PFSK-1 (cell line): Measurements from ENCODE around the gene CUL4A.

Experiments used
- FOXP2 ChIP-seq: optimal IDR thresholded peaks from 2 replicates; pipeline ENCODE3; 2011; ENCODE audit warnings: borderline replicate concordance, control low read depth, inconsistent platforms; ENCODE audit not compliant: insufficient read depth; ENCODE audit errors: extremely low read length, extremely low read depth
- POLR2AphosphoS5 ChIP-seq: IDR thresholded peaks from 2 replicates; pipeline ENCODE4 v1.6.1; 2012; ENCODE audit warnings: low read depth, mild to moderate bottlenecking, control low read depth, low read length, moderate library complexity
- SIN3A ChIP-seq: IDR thresholded peaks from 2 replicates; pipeline ENCODE4 v1.6.1; 2012; ENCODE audit warnings: mild to moderate bottlenecking, low read length, moderate library complexity, borderline replicate concordance; ENCODE audit not compliant: insufficient read depth
- TAF1 ChIP-seq: IDR thresholded peaks from 2 replicates; pipeline ENCODE4 v1.6.1; 2012; ENCODE audit warnings: low read length, control low read depth, borderline replicate concordance; ENCODE audit not compliant: insufficient read depth
- TF ChIP-seq, protein P1 (sequence below), 2 experiments: IDR thresholded peaks; 2 replicates each; pipeline versions ENCODE4 v1.6.1 to v1.8.0; 2011 to 2012; ENCODE audit warnings: low read depth in 2 of 2, low read length in 2 of 2, control low read depth in 1 of 2, inconsistent platforms in 1 of 2, mild to moderate bottlenecking in 1 of 2, moderate library complexity in 1 of 2; ENCODE audit not compliant: insufficient read depth in 1 of 2

CUL4A gene

DNA sequence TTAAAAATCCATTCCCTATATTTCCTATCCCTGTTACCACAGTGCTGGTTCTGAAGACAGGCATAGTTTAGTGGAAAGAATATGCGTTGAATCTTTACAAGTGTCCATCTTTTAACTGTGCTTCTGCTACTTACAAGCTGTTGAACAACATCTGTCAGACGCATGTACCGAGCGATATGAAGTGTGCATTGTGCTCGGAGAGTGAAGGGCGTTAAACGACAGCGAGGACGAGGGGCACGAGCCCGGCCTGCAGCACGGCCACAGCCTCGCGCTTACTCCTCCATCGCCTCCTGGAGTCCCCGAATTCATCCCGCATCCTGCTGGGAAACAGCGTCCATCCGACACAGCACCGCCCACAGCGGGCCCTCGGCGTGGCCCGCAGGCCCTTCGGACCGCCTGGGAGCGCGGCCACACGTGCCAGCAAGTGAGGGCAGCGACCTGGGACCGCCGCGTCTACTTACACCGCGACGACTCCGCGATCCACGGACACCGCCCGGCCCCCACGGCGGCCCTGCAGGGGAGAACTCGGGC is 1.5 kb upstream of the CUL4A start:
- TF ChIP-seq POLR2AphosphoS5: no peak
- no peak for TF ChIP-seq TAF1
- TF ChIP-seq, protein P1, sequence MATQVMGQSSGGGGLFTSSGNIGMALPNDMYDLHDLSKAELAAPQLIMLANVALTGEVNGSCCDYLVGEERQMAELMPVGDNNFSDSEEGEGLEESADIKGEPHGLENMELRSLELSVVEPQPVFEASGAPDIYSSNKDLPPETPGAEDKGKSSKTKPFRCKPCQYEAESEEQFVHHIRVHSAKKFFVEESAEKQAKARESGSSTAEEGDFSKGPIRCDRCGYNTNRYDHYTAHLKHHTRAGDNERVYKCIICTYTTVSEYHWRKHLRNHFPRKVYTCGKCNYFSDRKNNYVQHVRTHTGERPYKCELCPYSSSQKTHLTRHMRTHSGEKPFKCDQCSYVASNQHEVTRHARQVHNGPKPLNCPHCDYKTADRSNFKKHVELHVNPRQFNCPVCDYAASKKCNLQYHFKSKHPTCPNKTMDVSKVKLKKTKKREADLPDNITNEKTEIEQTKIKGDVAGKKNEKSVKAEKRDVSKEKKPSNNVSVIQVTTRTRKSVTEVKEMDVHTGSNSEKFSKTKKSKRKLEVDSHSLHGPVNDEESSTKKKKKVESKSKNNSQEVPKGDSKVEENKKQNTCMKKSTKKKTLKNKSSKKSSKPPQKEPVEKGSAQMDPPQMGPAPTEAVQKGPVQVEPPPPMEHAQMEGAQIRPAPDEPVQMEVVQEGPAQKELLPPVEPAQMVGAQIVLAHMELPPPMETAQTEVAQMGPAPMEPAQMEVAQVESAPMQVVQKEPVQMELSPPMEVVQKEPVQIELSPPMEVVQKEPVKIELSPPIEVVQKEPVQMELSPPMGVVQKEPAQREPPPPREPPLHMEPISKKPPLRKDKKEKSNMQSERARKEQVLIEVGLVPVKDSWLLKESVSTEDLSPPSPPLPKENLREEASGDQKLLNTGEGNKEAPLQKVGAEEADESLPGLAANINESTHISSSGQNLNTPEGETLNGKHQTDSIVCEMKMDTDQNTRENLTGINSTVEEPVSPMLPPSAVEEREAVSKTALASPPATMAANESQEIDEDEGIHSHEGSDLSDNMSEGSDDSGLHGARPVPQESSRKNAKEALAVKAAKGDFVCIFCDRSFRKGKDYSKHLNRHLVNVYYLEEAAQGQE (IDR thresholded peaks at IDR 0.05; ENCODE audit: insufficient read depth in 1 of 2, low read depth in 2 of 2, low read length in 2 of 2): no peak
- no peak for TF ChIP-seq FOXP2
- no peak for TF ChIP-seq SIN3A

DNA sequence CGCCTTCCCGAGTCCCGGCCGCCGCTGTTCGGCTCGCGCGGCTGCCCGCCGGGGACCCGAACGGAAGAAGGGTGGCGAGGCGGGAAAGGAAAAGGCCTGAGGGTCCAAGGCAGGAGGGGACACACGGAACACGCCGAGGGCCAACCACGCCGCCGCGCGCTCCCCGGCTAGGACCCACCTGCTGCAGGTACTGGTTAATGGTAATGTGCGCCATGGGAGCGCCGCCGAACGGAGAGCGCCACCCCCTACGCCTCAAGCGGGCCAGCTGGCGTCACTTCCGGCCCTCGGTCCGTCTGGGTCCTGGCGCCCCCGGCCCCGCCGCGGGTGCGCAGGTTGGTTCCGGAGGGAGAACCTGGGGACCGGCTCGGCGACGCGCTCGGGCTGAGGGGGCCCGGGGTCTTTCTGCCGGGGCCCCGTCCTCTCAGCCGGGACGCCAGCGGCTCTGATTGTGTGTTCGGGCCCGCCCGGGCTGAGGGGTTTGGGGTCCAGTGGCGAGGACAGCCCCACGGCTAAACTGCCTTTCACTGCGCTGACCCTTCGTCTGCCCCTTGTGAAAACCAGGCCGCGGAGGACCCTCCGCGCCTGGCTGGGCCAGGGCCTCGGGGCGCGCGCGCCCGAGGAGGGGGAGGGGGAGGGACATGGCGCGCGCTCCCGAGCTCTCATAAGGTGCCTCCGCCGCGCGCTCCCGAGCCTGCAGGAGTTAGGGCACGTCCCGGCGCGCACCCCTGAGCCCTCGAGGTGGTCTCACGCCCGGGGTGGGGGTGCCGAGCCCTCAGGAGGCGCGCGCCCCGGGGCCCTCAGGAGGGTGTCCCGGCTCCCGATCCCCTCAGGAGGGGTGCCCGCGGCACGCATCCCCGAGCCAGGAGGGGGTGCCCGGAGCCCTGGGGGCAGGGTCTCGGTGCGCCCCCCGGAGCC is 735 bp upstream of the CUL4A start, which contains the start of gene PCID2:
Gene PCID2, minus strand, starts transcription at position 249 of the 915 bp plus-strand sequence. Its CDS starts 35 bp downstream, at position 214.
- 0 out of 2 replicates have a peak, but pooled peaks have one; percentile 59 for TF ChIP-seq POLR2AphosphoS5
- no peak for TF ChIP-seq SIN3A
- TF ChIP-seq, protein P1 (IDR thresholded peaks at IDR 0.05; ENCODE audit: insufficient read depth in 1 of 2, low read depth in 2 of 2, low read length in 2 of 2): no peak
- peak; percentile 62 for TF ChIP-seq FOXP2
- TF ChIP-seq TAF1: peak; percentile 83; the same call in 1 of the 2 replicates

DNA sequence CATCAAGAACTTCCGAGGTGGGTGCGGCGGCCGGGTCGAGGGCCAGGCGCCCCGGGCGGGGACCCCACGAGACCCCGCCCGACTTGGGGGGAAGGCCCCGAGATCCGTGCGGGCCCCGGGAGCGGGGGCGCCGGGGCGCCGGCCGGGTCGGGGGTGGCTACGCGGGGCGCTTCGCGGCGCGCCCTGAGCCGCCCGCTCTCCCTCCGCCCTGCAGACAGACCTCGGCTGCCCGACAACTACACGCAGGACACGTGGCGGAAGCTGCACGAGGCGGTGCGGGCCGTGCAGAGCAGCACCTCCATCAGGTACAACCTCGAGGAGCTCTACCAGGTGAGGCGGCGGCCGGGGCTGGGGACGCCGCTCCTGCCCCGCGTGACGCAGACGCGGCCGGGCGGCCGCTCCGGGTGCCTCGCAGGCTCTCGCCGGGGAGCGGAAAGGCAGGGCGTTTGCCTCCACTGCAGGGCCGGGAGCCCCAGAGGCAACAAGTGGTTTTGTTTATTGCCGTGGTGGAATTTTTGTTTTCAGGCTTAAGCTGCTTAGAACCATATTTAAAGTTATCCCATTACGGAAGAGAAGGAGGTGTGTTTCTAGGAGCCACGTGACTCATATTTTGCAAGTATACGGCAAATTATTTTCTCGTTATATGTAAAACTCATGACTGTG is 477 bp downstream of the CUL4A start:
- TF ChIP-seq POLR2AphosphoS5: no peak
- TF ChIP-seq, protein P1 (IDR thresholded peaks at IDR 0.05; ENCODE audit: insufficient read depth in 1 of 2, low read depth in 2 of 2, low read length in 2 of 2): no peak
- no peak for TF ChIP-seq TAF1
- TF ChIP-seq FOXP2: peak; percentile 52
- no peak for TF ChIP-seq SIN3A

DNA sequence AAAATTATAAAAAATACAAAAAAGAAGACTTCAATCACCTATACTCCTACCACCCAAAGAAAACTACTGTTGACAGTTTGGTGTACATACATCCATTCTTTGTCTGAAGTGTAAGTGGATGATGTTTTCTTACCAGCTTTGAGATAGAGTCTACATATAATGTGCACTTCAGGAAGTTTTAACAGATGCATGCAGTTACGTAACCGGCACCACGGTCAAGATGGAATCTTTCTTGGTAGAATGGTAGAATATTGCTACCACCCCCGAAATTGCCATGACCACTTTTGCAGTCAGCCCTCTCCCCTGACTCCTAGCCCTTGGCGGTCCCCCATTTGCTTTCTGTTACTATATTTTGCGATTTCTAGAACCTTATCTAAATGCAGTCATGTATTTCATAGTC is 1.4 kb downstream of the CUL4A start:
- TF ChIP-seq, protein P1 (IDR thresholded peaks at IDR 0.05; ENCODE audit: insufficient read depth in 1 of 2, low read depth in 2 of 2, low read length in 2 of 2): no peak
- TF ChIP-seq POLR2AphosphoS5 (no peak), TAF1 (no peak), FOXP2 (no peak), SIN3A (no peak)
